HUES6 (cell line): Measurements from ENCODE around the gene MIB1.

ENCODE experiments used
- H3K27ac ChIP-seq: 2 replicates; pipeline ENCODE4 v1.7.0; 2013; ENCODE audit warnings: low read depth, mild to moderate bottlenecking, low read length, inconsistent platforms
- H3K27me3 ChIP-seq: 2 replicates; pipeline ENCODE4 v1.6.1; 2013; ENCODE audit warnings: low read length; ENCODE audit not compliant: control insufficient read depth, insufficient read depth
- H3K36me3 ChIP-seq: 2 replicates; pipeline ENCODE4 v1.6.1; 2013; ENCODE audit warnings: low read length; ENCODE audit not compliant: control insufficient read depth, insufficient read depth
- H3K4me1 ChIP-seq: 2 replicates; pipeline ENCODE4 v1.6.1; 2013; ENCODE audit warnings: low read length; ENCODE audit not compliant: control insufficient read depth, insufficient read depth
- H3K4me3 ChIP-seq: 2 replicates; pipeline ENCODE4 v1.5.1; 2013; ENCODE audit warnings: low read depth, low read length
- H3K9ac ChIP-seq: one replicate; pipeline ENCODE4 v1.6.1; 2013; ENCODE audit warnings: mild to moderate bottlenecking, low read length
- H3K9me3 ChIP-seq: 2 replicates; pipeline ENCODE4 v1.6.1; 2013; ENCODE audit warnings: low read depth, low read length; ENCODE audit not compliant: control insufficient read depth, insufficient read depth

The MIB1 gene

GRCh38 chr18:21815101-21815500, 74.5 kb downstream of the MIB1 start:
- Histone ChIP-seq H3K4me1 (no peaks in the 10 kb centered on the region), H3K27ac (no peak overlapping the region), H3K36me3 (peaks cover 50% of the 10 kb centered on the region), H3K9me3 (no peaks in the 10 kb centered on the region), H3K27me3 (no peaks in the 10 kb centered on the region), H3K4me3 (no peak overlapping the region), H3K9ac (no peak overlapping the region)

GRCh38 chr18:21820033-21820810, 79.6 kb downstream of the MIB1 start:
- H3K9me3 ChIP-seq: no peaks in the 10 kb centered on the region
- H3K27ac ChIP-seq: no peak overlapping the region
- H3K9ac ChIP-seq: no peak overlapping the region
- no peak overlapping the region for H3K4me3 ChIP-seq
- H3K36me3 ChIP-seq: peaks cover 47% of the 10 kb centered on the region
- H3K4me1 ChIP-seq: no peaks in the 10 kb centered on the region
- H3K27me3 ChIP-seq: no peaks in the 10 kb centered on the region

GRCh38 chr18:21820811-21821143, 80.2 kb downstream of the MIB1 start:
- no peaks in the 10 kb centered on the region for H3K27me3 ChIP-seq
- H3K9me3 ChIP-seq: no peaks in the 10 kb centered on the region
- H3K4me1 ChIP-seq: peaks cover 4% of the 10 kb centered on the region; the same call in 1 of the 2 replicates
- peaks cover 41% of the 10 kb centered on the region for H3K36me3 ChIP-seq
- H3K27ac ChIP-seq: no peak overlapping the region
- no peak overlapping the region for H3K4me3 ChIP-seq
- H3K9ac ChIP-seq: no peak overlapping the region

GRCh38 chr18:21823848-21824247, 83.3 kb downstream of the MIB1 start:
- Histone ChIP-seq H3K36me3 (peaks cover 25% of the 10 kb centered on the region), H3K9ac (no peak overlapping the region), H3K4me3 (no peak overlapping the region), H3K27ac (no peak overlapping the region), H3K9me3 (no peaks in the 10 kb centered on the region), H3K27me3 (no peaks in the 10 kb centered on the region), H3K4me1 (peaks cover 4% of the 10 kb centered on the region; the same call in 1 of the 2 replicates)

- no peak overlapping the region for H3K27ac ChIP-seq
- no peaks in the 10 kb centered on the region for H3K27me3 ChIP-seq
- peaks cover 12% of the 10 kb centered on the region for H3K36me3 ChIP-seq
- H3K9ac ChIP-seq: no peak overlapping the region
- H3K9me3 ChIP-seq: no peaks in the 10 kb centered on the region
- H3K4me1 ChIP-seq: peaks cover 7% of the 10 kb centered on the region
- H3K4me3 ChIP-seq: no peak overlapping the region
Observed at GRCh38 chr18:21826196-21826595, 85.6 kb downstream of the MIB1 start.

GRCh38 chr18:21826641-21827302, 86.2 kb downstream of the MIB1 start:
- H3K36me3 ChIP-seq: peaks cover 12% of the 10 kb centered on the region
- H3K9me3 ChIP-seq: no peaks in the 10 kb centered on the region
- no peak overlapping the region for H3K27ac ChIP-seq
- H3K4me3 ChIP-seq: no peak overlapping the region
- no peak overlapping the region for H3K9ac ChIP-seq
- H3K27me3 ChIP-seq: no peaks in the 10 kb centered on the region
- H3K4me1 ChIP-seq: peaks cover 7% of the 10 kb centered on the region

- Histone ChIP-seq H3K36me3 (peaks cover 6% of the 10 kb centered on the region), H3K4me1 (peaks cover 6% of the 10 kb centered on the region), H3K27me3 (no peaks in the 10 kb centered on the region), H3K27ac (no peak overlapping the region), H3K4me3 (no peak overlapping the region), H3K9ac (no peak overlapping the region), H3K9me3 (no peaks in the 10 kb centered on the region)
Observed at GRCh38 chr18:21830532-21830931, 89.9 kb downstream of the MIB1 start.

GRCh38 chr18:21831413-21831831, 90.8 kb downstream of the MIB1 start:
- H3K27me3 ChIP-seq: no peaks in the 10 kb centered on the region
- no peak overlapping the region for H3K27ac ChIP-seq
- H3K9me3 ChIP-seq: no peaks in the 10 kb centered on the region
- no peak overlapping the region for H3K4me3 ChIP-seq
- no peak overlapping the region for H3K9ac ChIP-seq
- peaks cover 4% of the 10 kb centered on the region for H3K36me3 ChIP-seq
- peaks cover 3% of the 10 kb centered on the region; the same call in 1 of the 2 replicates for H3K4me1 ChIP-seq

- H3K27ac ChIP-seq: no peak overlapping the region
Observed at GRCh38 chr18:21833604-21834298, 93.2 kb downstream of the MIB1 start.

GRCh38 chr18:21834299-21834660, 93.7 kb downstream of the MIB1 start:
- Histone ChIP-seq H3K9ac (no peak overlapping the region), H3K9me3 (no peaks in the 10 kb centered on the region), H3K27me3 (no peaks in the 10 kb centered on the region), H3K36me3 (peaks cover 17% of the 10 kb centered on the region), H3K4me3 (no peak overlapping the region), H3K4me1 (peaks cover 3% of the 10 kb centered on the region; the same call in 1 of the 2 replicates), H3K27ac (no peak overlapping the region)

More at GRCh38 chr18:21833604-21834298, 93.2 kb downstream of the MIB1 start:
- peaks cover 3% of the 10 kb centered on the region; the same call in 1 of the 2 replicates for H3K4me1 ChIP-seq
- H3K9me3 ChIP-seq: no peaks in the 10 kb centered on the region
- H3K9ac ChIP-seq: no peak overlapping the region
- no peak overlapping the region for H3K4me3 ChIP-seq
- H3K27me3 ChIP-seq: no peaks in the 10 kb centered on the region
- peaks cover 13% of the 10 kb centered on the region for H3K36me3 ChIP-seq

GRCh38 chr18:21841570-21841969, 101.0 kb downstream of the MIB1 start:
- Histone ChIP-seq H3K4me3 (no peak overlapping the region), H3K27me3 (no peaks in the 10 kb centered on the region), H3K9me3 (no peaks in the 10 kb centered on the region), H3K4me1 (no peaks in the 10 kb centered on the region), H3K27ac (no peak overlapping the region), H3K36me3 (peaks cover 55% of the 10 kb centered on the region), H3K9ac (no peak overlapping the region)
